A673 (cell line): ENCODE results near the gene RAB32.

Experiments
- CTCF ChIP-seq: fragments of 300-800, 200-600 bp; sonication (generic); conservative IDR thresholded peaks from 2 replicates; pipeline ENCODE4 v1.5.1; 2017; ENCODE audit warnings: low read depth, mild to moderate bottlenecking, antibody characterized with exemption, low read length, moderate library complexity, mixed read lengths
- EZH2 ChIP-seq: fragments of 200-600 bp; sonication (generic); IDR thresholded peaks from 2 replicates; pipeline ENCODE4 v1.6.1; 2017; ENCODE audit warnings: borderline replicate concordance, low read depth, mild to moderate bottlenecking, mixed read lengths, antibody characterized with exemption, low read length; ENCODE audit not compliant: poor library complexity, severe bottlenecking

GRCh38 chr6:146592451-146592850 lies 48.8 kb downstream of the RAB32 start:
- no peak for TF ChIP-seq CTCF
- no peak for TF ChIP-seq EZH2
